AG09319 (cell line): Measurements from ENCODE around the gene DCAF7.

ENCODE experiments used
- DNase-seq: peaks from one replicate; pipeline ENCODE4 v3.0.0-alpha.2; 2010; ENCODE audit warnings: low read depth; ENCODE audit errors: extremely low read depth
- TF ChIP-seq, protein P1 (sequence below): IDR thresholded peaks from 2 replicates; pipeline ENCODE4 v1.5.1; 2011; ENCODE audit warnings: low read depth, mild to moderate bottlenecking, inconsistent platforms, low read length, moderate library complexity

DCAF7 gene

DNA sequence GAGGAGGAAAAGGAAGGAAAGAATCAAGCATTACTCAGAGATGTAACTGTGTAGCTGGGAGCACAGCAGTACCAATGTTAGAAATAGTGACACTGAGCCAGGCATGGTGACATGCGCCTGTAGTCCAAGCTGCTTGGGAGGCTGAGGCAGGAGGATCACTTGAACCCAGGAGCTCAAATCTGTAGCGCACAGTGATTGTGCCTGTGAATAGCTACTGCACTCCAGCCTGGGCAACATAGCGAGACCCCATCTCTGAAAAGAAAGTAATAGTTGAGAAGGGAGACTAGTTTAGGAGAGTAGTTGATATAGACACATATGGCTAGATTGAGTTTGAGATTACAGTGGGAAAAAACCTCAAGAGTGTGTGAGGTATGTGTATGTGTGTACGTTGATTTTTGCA is 89.8 kb downstream of the DCAF7 start:
- TF ChIP-seq, protein P1, sequence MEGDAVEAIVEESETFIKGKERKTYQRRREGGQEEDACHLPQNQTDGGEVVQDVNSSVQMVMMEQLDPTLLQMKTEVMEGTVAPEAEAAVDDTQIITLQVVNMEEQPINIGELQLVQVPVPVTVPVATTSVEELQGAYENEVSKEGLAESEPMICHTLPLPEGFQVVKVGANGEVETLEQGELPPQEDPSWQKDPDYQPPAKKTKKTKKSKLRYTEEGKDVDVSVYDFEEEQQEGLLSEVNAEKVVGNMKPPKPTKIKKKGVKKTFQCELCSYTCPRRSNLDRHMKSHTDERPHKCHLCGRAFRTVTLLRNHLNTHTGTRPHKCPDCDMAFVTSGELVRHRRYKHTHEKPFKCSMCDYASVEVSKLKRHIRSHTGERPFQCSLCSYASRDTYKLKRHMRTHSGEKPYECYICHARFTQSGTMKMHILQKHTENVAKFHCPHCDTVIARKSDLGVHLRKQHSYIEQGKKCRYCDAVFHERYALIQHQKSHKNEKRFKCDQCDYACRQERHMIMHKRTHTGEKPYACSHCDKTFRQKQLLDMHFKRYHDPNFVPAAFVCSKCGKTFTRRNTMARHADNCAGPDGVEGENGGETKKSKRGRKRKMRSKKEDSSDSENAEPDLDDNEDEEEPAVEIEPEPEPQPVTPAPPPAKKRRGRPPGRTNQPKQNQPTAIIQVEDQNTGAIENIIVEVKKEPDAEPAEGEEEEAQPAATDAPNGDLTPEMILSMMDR, result no peak
- DNase-seq, result no peak

DNA sequence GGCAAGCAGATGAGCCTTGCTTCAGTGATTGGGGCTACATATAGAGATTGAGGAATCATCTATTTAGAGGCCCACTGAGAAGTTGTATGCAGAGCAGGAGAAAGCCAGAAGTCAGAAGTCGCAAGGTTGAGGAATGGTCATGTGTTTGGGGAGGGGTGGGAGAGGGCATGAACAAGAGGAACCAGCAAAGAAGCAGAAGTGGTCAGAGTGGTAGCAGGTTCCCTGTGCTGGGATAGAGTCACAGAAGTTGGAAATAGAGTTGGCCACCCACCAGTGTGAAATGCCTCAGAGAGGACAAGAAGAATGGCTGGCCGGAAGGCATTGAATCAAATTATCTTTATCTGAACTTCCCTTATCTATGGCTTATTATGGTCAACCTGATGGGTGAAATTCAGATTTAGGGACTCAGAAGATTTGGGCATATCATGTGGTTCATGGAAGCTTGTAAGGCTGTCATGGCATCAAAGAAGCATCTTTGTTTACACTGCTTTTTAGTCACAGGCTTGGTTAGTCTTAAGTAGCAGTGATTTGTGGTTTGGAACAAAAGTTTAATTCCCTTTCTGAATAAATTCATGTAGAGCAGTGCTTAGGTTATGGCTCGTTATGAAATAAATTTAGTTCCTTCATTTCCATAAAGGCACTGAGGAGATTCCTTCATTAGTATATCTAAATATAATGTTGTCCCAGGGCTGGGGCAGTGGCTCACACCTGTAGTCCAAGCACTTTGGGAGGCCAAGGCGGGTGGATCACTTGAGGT is 91.6 kb downstream of the DCAF7 start:
- no peak for DNase-seq

More for the DNA sequence above, 91.6 kb downstream of the DCAF7 start:
- TF ChIP-seq, protein P1, result no peak
